Vagina (tissue), 2 donors: ENCODE data around the gene TNS3.

Experiments used
- CTCF ChIP-seq, 3 experiments: fragments of 450-650 bp in 2 of 3; fragments of 200-600 bp in 1 of 3; sonication (generic) in 1 of 3; IDR thresholded peaks; one replicate each; pipeline ENCODE4 v1.5.1; 2017 to 2019; ENCODE audit warnings: antibody characterized with exemption in 3 of 3, mild to moderate bottlenecking in 2 of 3, moderate library complexity in 2 of 3
- POLR2A ChIP-seq, 2 donors: fragments of 450-650 bp; IDR thresholded peaks; one replicate each; pipeline ENCODE4 v1.6.1; 2017; ENCODE audit warnings: antibody characterized with exemption in 2 of 2, mild to moderate bottlenecking in 2 of 2, moderate library complexity in 2 of 2
- POLR2AphosphoS5 ChIP-seq, 2 donors: sonication (generic); formaldehyde crosslinking; IDR thresholded peaks; one replicate each; pipeline ENCODE4 v1.9.0; 2017; ENCODE audit warnings: antibody characterized with exemption in 2 of 2, mild to moderate bottlenecking in 2 of 2, low read depth in 1 of 2; ENCODE audit not compliant: insufficient read depth in 1 of 2

- TF ChIP-seq CTCF (IDR thresholded peaks at IDR 0.05) (no peak), POLR2AphosphoS5 (IDR thresholded peaks at IDR 0.05; ENCODE audit: insufficient read depth in 1 of 2, low read depth in 1 of 2) (no peak), POLR2A (IDR thresholded peaks at IDR 0.05) (no peak)
Measured at GRCh38 chr7:47383696-47384445, 198.0 kb downstream of the TNS3 start.
